ENCODE data around the gene HTR3B. TPM values are rescaled to one million over a fixed set of nuclear protein-coding genes. Genes with fewer than 3 reads are reported as not detected.

The HTR3B gene
- total and polyA plus RNA-seq, 10 of the 15 experiments (the other 5 are each of a cell fraction or from before 2014, with no cell fraction given), result not detected

DNA sequence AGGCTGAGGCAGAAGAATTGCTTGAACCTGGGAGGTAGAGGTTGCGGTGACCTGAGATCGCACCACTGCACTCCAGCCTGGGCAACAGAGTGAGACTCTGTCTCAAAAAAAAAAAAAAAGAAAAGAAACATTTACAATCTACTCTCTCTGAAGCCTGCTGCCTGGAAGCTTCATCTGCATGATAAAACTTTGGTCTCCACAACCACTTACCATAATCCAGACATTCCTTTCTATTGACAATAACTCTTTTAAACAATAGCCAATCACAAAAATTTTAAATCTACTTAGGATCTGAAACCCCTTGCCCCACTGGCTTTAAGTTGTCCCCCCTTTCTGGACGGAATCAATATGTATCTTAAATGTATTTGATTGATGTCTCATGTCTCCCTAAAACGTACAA is 45.3 kb downstream of the HTR3B start (continued):
- TF ChIP-seq, protein P1, sequence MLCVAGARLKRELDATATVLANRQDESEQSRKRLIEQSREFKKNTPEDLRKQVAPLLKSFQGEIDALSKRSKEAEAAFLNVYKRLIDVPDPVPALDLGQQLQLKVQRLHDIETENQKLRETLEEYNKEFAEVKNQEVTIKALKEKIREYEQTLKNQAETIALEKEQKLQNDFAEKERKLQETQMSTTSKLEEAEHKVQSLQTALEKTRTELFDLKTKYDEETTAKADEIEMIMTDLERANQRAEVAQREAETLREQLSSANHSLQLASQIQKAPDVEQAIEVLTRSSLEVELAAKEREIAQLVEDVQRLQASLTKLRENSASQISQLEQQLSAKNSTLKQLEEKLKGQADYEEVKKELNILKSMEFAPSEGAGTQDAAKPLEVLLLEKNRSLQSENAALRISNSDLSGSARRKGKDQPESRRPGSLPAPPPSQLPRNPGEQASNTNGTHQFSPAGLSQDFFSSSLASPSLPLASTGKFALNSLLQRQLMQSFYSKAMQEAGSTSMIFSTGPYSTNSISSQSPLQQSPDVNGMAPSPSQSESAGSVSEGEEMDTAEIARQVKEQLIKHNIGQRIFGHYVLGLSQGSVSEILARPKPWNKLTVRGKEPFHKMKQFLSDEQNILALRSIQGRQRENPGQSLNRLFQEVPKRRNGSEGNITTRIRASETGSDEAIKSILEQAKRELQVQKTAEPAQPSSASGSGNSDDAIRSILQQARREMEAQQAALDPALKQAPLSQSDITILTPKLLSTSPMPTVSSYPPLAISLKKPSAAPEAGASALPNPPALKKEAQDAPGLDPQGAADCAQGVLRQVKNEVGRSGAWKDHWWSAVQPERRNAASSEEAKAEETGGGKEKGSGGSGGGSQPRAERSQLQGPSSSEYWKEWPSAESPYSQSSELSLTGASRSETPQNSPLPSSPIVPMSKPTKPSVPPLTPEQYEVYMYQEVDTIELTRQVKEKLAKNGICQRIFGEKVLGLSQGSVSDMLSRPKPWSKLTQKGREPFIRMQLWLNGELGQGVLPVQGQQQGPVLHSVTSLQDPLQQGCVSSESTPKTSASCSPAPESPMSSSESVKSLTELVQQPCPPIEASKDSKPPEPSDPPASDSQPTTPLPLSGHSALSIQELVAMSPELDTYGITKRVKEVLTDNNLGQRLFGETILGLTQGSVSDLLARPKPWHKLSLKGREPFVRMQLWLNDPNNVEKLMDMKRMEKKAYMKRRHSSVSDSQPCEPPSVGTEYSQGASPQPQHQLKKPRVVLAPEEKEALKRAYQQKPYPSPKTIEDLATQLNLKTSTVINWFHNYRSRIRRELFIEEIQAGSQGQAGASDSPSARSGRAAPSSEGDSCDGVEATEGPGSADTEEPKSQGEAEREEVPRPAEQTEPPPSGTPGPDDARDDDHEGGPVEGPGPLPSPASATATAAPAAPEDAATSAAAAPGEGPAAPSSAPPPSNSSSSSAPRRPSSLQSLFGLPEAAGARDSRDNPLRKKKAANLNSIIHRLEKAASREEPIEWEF (IDR thresholded peaks at IDR 0.05; ENCODE audit: insufficient replicate concordance, low read depth, low read length), result no peak
- TF ChIP-seq CREB1 (IDR thresholded peaks at IDR 0.05; ENCODE audit: low read depth) (no peak), ZNF207 (IDR thresholded peaks at IDR 0.05; ENCODE audit: borderline replicate concordance) (no peak), KAT2A (conservative IDR thresholded peaks at IDR 0.05; ENCODE audit: control insufficient read depth, low read depth, low read length) (no peak), HDAC2 (IDR thresholded peaks at IDR 0.05) (no peak), ATF7 (IDR thresholded peaks at IDR 0.05; ENCODE audit: low read depth) (no peak), RFX5 (IDR thresholded peaks at IDR 0.05; ENCODE audit: low read depth, low read length) (no peak)
- TF ChIP-seq, protein P2, sequence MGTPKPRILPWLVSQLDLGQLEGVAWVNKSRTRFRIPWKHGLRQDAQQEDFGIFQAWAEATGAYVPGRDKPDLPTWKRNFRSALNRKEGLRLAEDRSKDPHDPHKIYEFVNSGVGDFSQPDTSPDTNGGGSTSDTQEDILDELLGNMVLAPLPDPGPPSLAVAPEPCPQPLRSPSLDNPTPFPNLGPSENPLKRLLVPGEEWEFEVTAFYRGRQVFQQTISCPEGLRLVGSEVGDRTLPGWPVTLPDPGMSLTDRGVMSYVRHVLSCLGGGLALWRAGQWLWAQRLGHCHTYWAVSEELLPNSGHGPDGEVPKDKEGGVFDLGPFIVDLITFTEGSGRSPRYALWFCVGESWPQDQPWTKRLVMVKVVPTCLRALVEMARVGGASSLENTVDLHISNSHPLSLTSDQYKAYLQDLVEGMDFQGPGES (IDR thresholded peaks at IDR 0.05), result no peak
- TF ChIP-seq, protein P3, sequence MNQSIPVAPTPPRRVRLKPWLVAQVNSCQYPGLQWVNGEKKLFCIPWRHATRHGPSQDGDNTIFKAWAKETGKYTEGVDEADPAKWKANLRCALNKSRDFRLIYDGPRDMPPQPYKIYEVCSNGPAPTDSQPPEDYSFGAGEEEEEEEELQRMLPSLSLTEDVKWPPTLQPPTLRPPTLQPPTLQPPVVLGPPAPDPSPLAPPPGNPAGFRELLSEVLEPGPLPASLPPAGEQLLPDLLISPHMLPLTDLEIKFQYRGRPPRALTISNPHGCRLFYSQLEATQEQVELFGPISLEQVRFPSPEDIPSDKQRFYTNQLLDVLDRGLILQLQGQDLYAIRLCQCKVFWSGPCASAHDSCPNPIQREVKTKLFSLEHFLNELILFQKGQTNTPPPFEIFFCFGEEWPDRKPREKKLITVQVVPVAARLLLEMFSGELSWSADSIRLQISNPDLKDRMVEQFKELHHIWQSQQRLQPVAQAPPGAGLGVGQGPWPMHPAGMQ (IDR thresholded peaks at IDR 0.05; ENCODE audit: borderline replicate concordance), result no peak

Measured in GM12878 (cell line).